ENCODE data around the gene FHOD3.

GRCh38 chr18:36484591-36484990 lies 187.1 kb downstream of the FHOD3 start:
- TF ChIP-seq POLR2A (IDR thresholded peaks at IDR 0.05; ENCODE audit: low read depth, low read length) (no peak), POLR2AphosphoS5 (IDR thresholded peaks at IDR 0.05; ENCODE audit: low read depth, low read length) (no peak), TAF1 (IDR thresholded peaks at IDR 0.05; ENCODE audit: borderline replicate concordance, low read depth, low read length) (no peak)

All from GM12892 (cell line).